Measurements from ENCODE around the gene CCDC157. TPM values are rescaled to one million over a fixed set of nuclear protein-coding genes. Genes with fewer than 3 reads are reported as not detected.

The CCDC157 gene
- polyA plus RNA-seq, 1 of the 3 experiments (the other 2 are of a cell fraction): 5.8 TPM

GRCh38 chr22:30386608-30386959 lies 29.8 kb downstream of the CCDC157 start:
- CTCF ChIA-PET: interaction anchor here (0.6 to 15.4 kb wide), 23 partner anchors 10 to 366 kb away, joined by 3 to 228 read pairs (median 4); partner anchors contain the start of genes CASTOR1 and SEC14L2
- Histone ChIP-seq H3K27me3 (ENCODE audit: insufficient read depth) (no peaks in the 10 kb centered on the region), H3K4me3 (ENCODE audit: low read depth in 2 of 2, low read length in 1 of 2) (peak overlapping the region; percentile 61 to 82), H3K79me2 (ENCODE audit: insufficient read depth) (peaks cover 14% of the 10 kb centered on the region), H3K9ac (peak overlapping the region; percentile 60), H3K27ac (ENCODE audit: low read depth in 2 of 2, low read length in 1 of 2) (peak overlapping the region in 1 of 2 experiments; percentile 76; a peak in 2 of 4 replicates), H3K36me3 (replicated peaks in 1 of 2; ENCODE audit: control insufficient read depth in 1 of 2, insufficient read depth in 2 of 2, low read length in 1 of 2) (peaks cover 0 to 17% of the 10 kb centered on the region in 2 experiments), H3F3A (replicated peaks; ENCODE audit: insufficient read depth) (no peaks in the 10 kb centered on the region), H3K9me3 (no peaks in the 10 kb centered on the region), H2AFZ (ENCODE audit: low read depth) (peak overlapping the region; percentile 83; the same call in 1 of the 2 replicates), H3K4me2 (peak overlapping the region; percentile 94), H4K20me1 (ENCODE audit: insufficient read depth) (no peaks in the 10 kb centered on the region), H3K4me1 (ENCODE audit: control insufficient read depth in 1 of 2, insufficient read depth in 2 of 2, low read depth in 1 of 2, low read length in 1 of 2) (peaks cover 4 to 12% of the 10 kb centered on the region in 2 experiments; a peak in 3 of 4 replicates), H3K9me2 (no peaks in the 10 kb centered on the region)
- no peak for DNase-seq
- TF ChIP-seq FOXJ3 (CRISPR knock-in tag; IDR thresholded peaks at IDR 0.05) (no peak), CTCF (IDR thresholded peaks at IDR 0.05) (peak; percentile 17)
- POLR2A ChIA-PET: interaction anchor here (0.9 to 1.4 kb wide), 3 partner anchors 12 to 97 kb away, joined by 5 to 10 read pairs (median 6); partner anchors contain the start of genes CASTOR1, CCDC157 and SF3A1
- 7% methylated on average over 3 of the region's 10 CpGs for WGBS (ENCODE audit: low lambda C conversion rate)

GRCh38 chr22:30386960-30387827 lies 30.4 kb downstream of the CCDC157 start, which contains the start of gene RNF215:
TSS of gene RNF215 (minus strand) at chr22:30387411. CDS start at chr22:30387313, 98 bp downstream.
- peak; percentile 99 for DNase-seq
- H2AFZ ChIP-seq (ENCODE audit: low read depth): peak within 1 kb of the TSS; percentile 88; the same call in 1 of the 2 replicates
- no peaks in the 10 kb centered on the region for H3K9me3 ChIP-seq
- H3K27ac ChIP-seq (ENCODE audit: low read depth in 2 of 2, low read length in 1 of 2): peak within 1 kb of the TSS in 1 of 2 experiments; percentile 76; a peak in 2 of 4 replicates
- no peaks in the 10 kb centered on the region for H3F3A ChIP-seq (replicated peaks; ENCODE audit: insufficient read depth)
- H3K9me2 ChIP-seq: no peaks in the 10 kb centered on the region
- no peaks in the 10 kb centered on the region for H3K27me3 ChIP-seq (ENCODE audit: insufficient read depth)
- WGBS (ENCODE audit: low lambda C conversion rate): 3% methylated on average over 39 of the region's 95 CpGs
- H3K9ac ChIP-seq: peak within 1 kb of the TSS; percentile 60
- H3K4me2 ChIP-seq: peak within 1 kb of the TSS; percentile 94
- H3K79me2 ChIP-seq (ENCODE audit: insufficient read depth): peaks cover 14% of the 10 kb centered on the region
- peaks cover 0 to 14% of the 10 kb centered on the region in 2 experiments for H3K36me3 ChIP-seq (replicated peaks in 1 of 2; ENCODE audit: control insufficient read depth in 1 of 2, insufficient read depth in 2 of 2, low read length in 1 of 2)
- ChIA-PET POLR2A (interaction anchor here (1.0 to 1.2 kb wide), 2 partner anchors 31 to 97 kb away, joined by 5 to 10 read pairs; partner anchors contain the start of genes CASTOR1, CCDC157 and SF3A1), CTCF (interaction anchor here (0.6 to 15.4 kb wide), 52 partner anchors 8 to 366 kb away, joined by 3 to 228 read pairs (median 4); partner anchors contain the start of genes CASTOR1, MTFP1, SEC14L2 and SLC35E4)
- H3K4me1 ChIP-seq (ENCODE audit: control insufficient read depth in 1 of 2, insufficient read depth in 2 of 2, low read depth in 1 of 2, low read length in 1 of 2): peaks cover 4 to 12% of the 10 kb centered on the region in 2 experiments; a peak in 3 of 4 replicates
- no peaks in the 10 kb centered on the region for H4K20me1 ChIP-seq (ENCODE audit: insufficient read depth)
- H3K4me3 ChIP-seq (ENCODE audit: low read depth in 2 of 2, low read length in 1 of 2): peak within 1 kb of the TSS; percentile 61 to 82
- no peak for TF ChIP-seq SIN3A (IDR thresholded peaks at IDR 0.05; ENCODE audit: borderline replicate concordance, low read depth, low read length)
- TF ChIP-seq RAD21 (IDR thresholded peaks at IDR 0.05; ENCODE audit: low read length): peak; percentile 80
- peak; percentile 29 for TF ChIP-seq CHD2 (IDR thresholded peaks at IDR 0.05; ENCODE audit: low read length, partially characterized antibody)
- TF ChIP-seq TAF1 (IDR thresholded peaks at IDR 0.05; ENCODE audit: borderline replicate concordance, low read depth, low read length): peak; percentile 40; the same call in 1 of the 2 replicates
- no peak; the same call in 1 of the 2 replicates for TF ChIP-seq MAX (IDR thresholded peaks at IDR 0.05; ENCODE audit: low read depth)
- peak; percentile 15; the same call in 1 of the 2 replicates for TF ChIP-seq MXI1 (IDR thresholded peaks at IDR 0.05; ENCODE audit: low read depth, low read length)
- peak; percentile 70 for TF ChIP-seq SMC3 (IDR thresholded peaks at IDR 0.05; ENCODE audit: low read depth, low read length)
- TF ChIP-seq CTCF (IDR thresholded peaks at IDR 0.05): peak; percentile 85
